Pancreas (tissue), 10 donors: Measurements from ENCODE around the gene PIF1. TPM values are rescaled to one million over a fixed set of nuclear protein-coding genes. Genes with fewer than 3 reads are reported as not detected.

Experiments
- ATAC-seq, 4 donors: fragments of 200-7000 bp; cut with Tn5 transposase; one replicate each; pipeline versions ENCODE4 v1.8.0 to v1.9.1; 2020; ENCODE audit warnings: mild to moderate bottlenecking in 4 of 4, moderate library complexity in 4 of 4
- DNase-seq, 6 donors: peaks; one replicate each; pipeline ENCODE4 v3.0.0-alpha.2; 2020
- FAIRE-seq: peaks from 2 replicates; lab custom pipeline; 2012; peaks lifted over from hg19 to GRCh38; lab: Jason Lieb, UNC
- H3K27ac ChIP-seq, 4 donors: fragments of 200-600 bp; sonication (generic); 1 replicate in 3 of 4; 2 replicates in 1 of 4; pipeline versions ENCODE4 v1.5.0 to v1.8.0; 2020
- H3K27me3 ChIP-seq, 4 donors: fragments of 200-600 bp; one replicate each; pipeline ENCODE4 v1.8.0; 2021
- H3K36me3 ChIP-seq, 3 donors: fragments of 200-600 bp; sonication (generic) in 1 of 3; one replicate each; pipeline versions ENCODE4 v1.5.0 to v1.8.0; 2020 to 2021
- H3K4me1 ChIP-seq, 3 donors: fragments of 200-600 bp; one replicate each; pipeline ENCODE4 v1.8.0; 2021
- H3K4me3 ChIP-seq, 4 donors: fragments of 200-600 bp; sonication (generic) in 2 of 4; one replicate each; pipeline versions ENCODE4 v1.5.0 to v1.8.0; 2020 to 2021
- H3K9me3 ChIP-seq, 4 donors: fragments of 200-600 bp; one replicate each; pipeline ENCODE4 v1.8.0; 2021
- WGBS, 2 donors: extraction: QIAGEN DNeasy Blood & Tissue Kit; methylation state at CpG; one replicate each; pipeline ENCODE4 v1.1.7; 2013; 5-methylcytosine and 5-hydroxymethylcytosine counted together
- intact Hi-C, 3 donors: fragments of 100-400 bp; cut with DNase I; formaldehyde crosslinking; loops; one replicate each; pipeline versions ENCODE4 v1.11.1 to v1.14.2; 2022
- polyA plus RNA-seq, 2 donors: library from polyadenylated mRNA; stranded (reverse); fragments of 200-250 nt; gene quantifications; one replicate each; pipeline ENCODE4 v1.2.3, GENCODE V29; 2013
- total RNA-seq, 6 donors: library from RNA; stranded (reverse); fragmentation: NEBNext Ultra II Directional in 4 of 6; extraction: Animal tissue kit (Norgen Biotek cat#: 25700) in 4 of 6; gene quantifications; one replicate each; pipeline versions ENCODE4 v1.2.1 to v1.2.4, GENCODE V29; 2021 to 2023
- TF ChIP-seq, protein P1 (sequence below), 4 donors: fragments of 200-600 bp; sonication (generic) in 3 of 4; IDR thresholded peaks; one replicate each; pipeline versions ENCODE4 v1.5.0 to v1.8.0; 2021; ENCODE audit warnings: antibody characterized with exemption in 4 of 4
- donor health status: healthy with polysubstance abuse.
- donor health status: DM: no; HTN: no; CAD: no; lungs with moderate emphysema.
- donor health status: DM: no; HTN: no; CAD: no.
- donor health status: control.
- donor health status: control.
- donor health status: Bipolar disorder and iron deficiency.
- donor health status: DM: yes; HTN: yes; CAD: no.
- donor health status: DM: no; HTN: no; CAD: no.
- donor health status: DM: no; HTN: no; CAD: no.
- donor health status: DM: yes; HTN: yes; CAD: no.

Gene PIF1
- total and polyA plus RNA-seq, 8 donors, result 0.06 to 0.66 (median 0.42) TPM; not detected in 2

DNA sequence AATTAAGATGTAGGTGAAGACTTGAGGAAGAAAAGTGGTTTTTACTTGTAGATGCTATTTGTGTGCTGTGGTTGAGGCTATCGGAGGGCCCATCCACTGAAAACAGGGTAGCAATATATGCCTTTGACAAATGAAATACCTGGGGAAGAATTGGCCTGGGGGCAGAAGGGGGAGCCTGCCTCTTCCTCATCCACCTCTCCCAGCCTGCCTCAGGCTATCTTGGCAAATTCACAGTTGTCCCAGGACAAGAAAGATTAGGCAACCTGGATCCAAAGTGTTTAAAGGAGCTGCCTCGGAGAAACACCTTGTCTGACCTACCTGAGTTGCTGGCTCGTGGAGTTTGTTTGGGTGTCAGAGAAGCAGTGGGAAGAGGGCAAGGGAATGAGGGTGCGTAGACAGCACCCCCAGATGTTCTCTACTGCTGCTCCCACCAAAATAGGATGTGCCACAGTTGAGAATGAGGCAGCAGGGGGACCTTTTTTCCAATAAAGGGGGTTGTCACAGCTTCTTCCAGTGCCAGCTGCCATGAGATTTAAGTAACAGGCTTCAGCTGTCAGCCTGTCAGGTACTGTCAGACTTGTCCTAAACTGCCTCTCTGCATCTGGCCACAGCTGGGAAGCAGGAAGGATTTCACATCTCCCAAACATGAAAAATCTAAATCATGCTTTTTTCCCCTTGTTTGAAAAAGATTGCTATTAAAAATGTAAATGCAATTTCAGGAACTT, 25.5 kb upstream of the PIF1 start:
- intact Hi-C loops, result no loop called here

DNA sequence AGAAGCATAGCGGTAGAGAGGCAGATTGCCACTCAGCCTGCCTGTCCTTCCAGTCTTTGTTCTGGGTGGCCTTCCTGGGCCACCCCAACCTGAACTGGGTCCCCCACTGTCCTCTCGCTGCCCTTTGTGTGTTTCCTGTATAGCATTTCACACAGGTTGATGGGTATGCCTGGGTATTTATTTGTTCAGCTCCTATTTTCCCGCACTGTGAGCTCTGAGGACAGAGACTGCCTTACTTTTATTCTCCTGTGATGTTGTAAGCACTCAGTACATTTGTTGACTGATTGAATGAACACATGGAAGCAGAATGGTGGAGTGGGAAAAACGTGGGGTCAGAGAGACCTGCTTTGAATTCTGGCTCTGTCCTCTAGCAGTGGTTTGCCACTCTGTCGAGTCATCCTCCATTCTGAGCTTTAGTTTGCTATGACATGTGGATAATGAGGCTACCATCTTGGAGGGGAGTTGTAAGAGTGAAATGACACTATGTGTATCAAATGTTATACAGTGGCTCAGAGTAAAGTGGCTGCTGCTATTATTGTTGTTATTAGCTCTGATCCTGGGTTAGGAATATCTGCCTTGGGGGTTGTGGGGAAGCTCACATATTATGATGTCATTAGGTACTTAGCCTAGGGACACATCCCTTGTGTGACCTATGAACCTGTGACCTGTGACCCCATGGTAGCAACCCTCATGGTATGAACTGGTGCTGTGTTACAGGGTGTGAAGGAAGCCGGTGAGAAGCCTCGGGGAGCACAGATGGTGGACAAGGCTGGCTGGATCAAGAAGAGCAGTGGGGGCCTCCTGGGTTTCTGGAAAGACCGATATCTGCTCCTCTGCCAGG, 22.6 kb upstream of the PIF1 start:
- intact Hi-C loops, result no loop called here
- Histone ChIP-seq H3K4me3 (no peak overlapping the region), H3K36me3 (no peaks in the 10 kb centered on the region), H3K27me3 (no peaks in the 10 kb centered on the region), H3K27ac (no peak overlapping the region), H3K4me1 (no peaks in the 10 kb centered on the region), H3K9me3 (no peaks in the 10 kb centered on the region)
- no peak for FAIRE-seq
- WGBS, 2 donors, result 77 to 82% methylated on average over 8 of the region's 8 CpGs
- TF ChIP-seq, protein P1, sequence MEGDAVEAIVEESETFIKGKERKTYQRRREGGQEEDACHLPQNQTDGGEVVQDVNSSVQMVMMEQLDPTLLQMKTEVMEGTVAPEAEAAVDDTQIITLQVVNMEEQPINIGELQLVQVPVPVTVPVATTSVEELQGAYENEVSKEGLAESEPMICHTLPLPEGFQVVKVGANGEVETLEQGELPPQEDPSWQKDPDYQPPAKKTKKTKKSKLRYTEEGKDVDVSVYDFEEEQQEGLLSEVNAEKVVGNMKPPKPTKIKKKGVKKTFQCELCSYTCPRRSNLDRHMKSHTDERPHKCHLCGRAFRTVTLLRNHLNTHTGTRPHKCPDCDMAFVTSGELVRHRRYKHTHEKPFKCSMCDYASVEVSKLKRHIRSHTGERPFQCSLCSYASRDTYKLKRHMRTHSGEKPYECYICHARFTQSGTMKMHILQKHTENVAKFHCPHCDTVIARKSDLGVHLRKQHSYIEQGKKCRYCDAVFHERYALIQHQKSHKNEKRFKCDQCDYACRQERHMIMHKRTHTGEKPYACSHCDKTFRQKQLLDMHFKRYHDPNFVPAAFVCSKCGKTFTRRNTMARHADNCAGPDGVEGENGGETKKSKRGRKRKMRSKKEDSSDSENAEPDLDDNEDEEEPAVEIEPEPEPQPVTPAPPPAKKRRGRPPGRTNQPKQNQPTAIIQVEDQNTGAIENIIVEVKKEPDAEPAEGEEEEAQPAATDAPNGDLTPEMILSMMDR (IDR thresholded peaks at IDR 0.05), result no peak
- DNase-seq, result no peak
- no peak for ATAC-seq

More for the DNA sequence above, 25.5 kb upstream of the PIF1 start:
- peak overlapping the region in 1 of 4 donors; percentile 5 for H3K27ac ChIP-seq
- TF ChIP-seq, protein P1 (IDR thresholded peaks at IDR 0.05), result no peak
- ATAC-seq, result no peak
- H3K27me3 ChIP-seq, result no peaks in the 10 kb centered on the region
- WGBS, 2 donors, result 73 to 77% methylated on average over 4 of the region's 4 CpGs
- no peak for FAIRE-seq
- DNase-seq, result no peak
- no peak overlapping the region for H3K4me3 ChIP-seq
- H3K36me3 ChIP-seq, result no peaks in the 10 kb centered on the region
- no peaks in the 10 kb centered on the region for H3K9me3 ChIP-seq
- H3K4me1 ChIP-seq, result no peaks in the 10 kb centered on the region

GRCh38 chr15:64847448-64847847, 22.0 kb upstream of the PIF1 start:
- TF ChIP-seq, protein P1 (IDR thresholded peaks at IDR 0.05), result no peak
- H3K27ac ChIP-seq, result no peak overlapping the region
- DNase-seq (no peak), FAIRE-seq (no peak), ATAC-seq (no peak)
- H3K4me1 ChIP-seq, result no peaks in the 10 kb centered on the region
- no peaks in the 10 kb centered on the region for H3K36me3 ChIP-seq
- H3K27me3 ChIP-seq, result no peaks in the 10 kb centered on the region
- intact Hi-C loops, result no loop called here
- WGBS, 2 donors, result 85 to 87% methylated on average over 3 of the region's 3 CpGs
- H3K9me3 ChIP-seq, result no peaks in the 10 kb centered on the region
- no peak overlapping the region for H3K4me3 ChIP-seq

GRCh38 chr15:64847016-64847415, 21.6 kb upstream of the PIF1 start:
- Histone ChIP-seq H3K9me3 (no peaks in the 10 kb centered on the region), H3K4me3 (no peak overlapping the region), H3K27me3 (no peaks in the 10 kb centered on the region), H3K36me3 (no peaks in the 10 kb centered on the region), H3K27ac (no peak overlapping the region), H3K4me1 (no peaks in the 10 kb centered on the region)
- TF ChIP-seq, protein P1 (IDR thresholded peaks at IDR 0.05), result no peak
- FAIRE-seq (no peak), ATAC-seq (no peak), DNase-seq (no peak)
- intact Hi-C loops, result no loop called here
- 86 to 87% methylated on average over 3 of the region's 3 CpGs for WGBS, 2 donors
